ENCODE measurements around the gene TOPBP1. TPM values are rescaled to one million over a fixed set of nuclear protein-coding genes. Genes with fewer than 3 reads are reported as not detected.

Gene TOPBP1
- total and polyA plus RNA-seq, 2 experiments from 2014 or later = 15.8 to 42.2 TPM

DNA sequence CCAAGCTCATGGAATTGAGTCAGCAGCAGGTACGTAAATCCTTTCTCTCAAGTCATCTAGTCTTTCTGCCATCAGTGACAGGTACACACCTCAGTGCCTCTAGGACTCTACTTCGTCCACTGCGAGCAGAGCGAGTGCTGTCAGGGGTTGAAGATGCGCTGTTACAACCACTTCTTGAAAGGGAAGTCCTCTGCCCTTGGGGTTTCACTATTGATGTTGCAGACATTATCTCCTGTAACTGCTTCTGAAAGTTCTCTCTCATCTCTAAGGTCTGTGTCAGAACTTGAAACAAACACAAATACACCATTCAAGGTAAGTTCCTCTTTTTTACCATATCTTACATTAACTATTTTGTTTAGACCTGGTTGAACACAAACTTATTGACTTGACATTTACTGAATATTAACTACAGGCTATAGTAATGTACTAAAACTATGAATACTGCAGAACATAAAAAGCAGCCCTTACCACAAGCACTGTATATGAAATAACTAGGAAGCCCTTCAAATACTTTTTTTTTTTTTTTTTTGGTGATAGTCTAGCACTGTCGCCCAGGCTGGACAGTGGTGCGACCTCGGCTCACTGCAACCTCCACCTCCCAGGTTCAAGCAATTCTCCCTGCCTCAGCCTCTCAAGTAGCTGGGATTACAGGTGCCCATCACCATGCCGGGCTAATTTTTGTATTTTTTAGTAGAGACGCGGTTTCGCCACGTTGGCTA, 41.5 kb downstream of the TOPBP1 start (continued):
- TF ChIP-seq, protein P1, sequence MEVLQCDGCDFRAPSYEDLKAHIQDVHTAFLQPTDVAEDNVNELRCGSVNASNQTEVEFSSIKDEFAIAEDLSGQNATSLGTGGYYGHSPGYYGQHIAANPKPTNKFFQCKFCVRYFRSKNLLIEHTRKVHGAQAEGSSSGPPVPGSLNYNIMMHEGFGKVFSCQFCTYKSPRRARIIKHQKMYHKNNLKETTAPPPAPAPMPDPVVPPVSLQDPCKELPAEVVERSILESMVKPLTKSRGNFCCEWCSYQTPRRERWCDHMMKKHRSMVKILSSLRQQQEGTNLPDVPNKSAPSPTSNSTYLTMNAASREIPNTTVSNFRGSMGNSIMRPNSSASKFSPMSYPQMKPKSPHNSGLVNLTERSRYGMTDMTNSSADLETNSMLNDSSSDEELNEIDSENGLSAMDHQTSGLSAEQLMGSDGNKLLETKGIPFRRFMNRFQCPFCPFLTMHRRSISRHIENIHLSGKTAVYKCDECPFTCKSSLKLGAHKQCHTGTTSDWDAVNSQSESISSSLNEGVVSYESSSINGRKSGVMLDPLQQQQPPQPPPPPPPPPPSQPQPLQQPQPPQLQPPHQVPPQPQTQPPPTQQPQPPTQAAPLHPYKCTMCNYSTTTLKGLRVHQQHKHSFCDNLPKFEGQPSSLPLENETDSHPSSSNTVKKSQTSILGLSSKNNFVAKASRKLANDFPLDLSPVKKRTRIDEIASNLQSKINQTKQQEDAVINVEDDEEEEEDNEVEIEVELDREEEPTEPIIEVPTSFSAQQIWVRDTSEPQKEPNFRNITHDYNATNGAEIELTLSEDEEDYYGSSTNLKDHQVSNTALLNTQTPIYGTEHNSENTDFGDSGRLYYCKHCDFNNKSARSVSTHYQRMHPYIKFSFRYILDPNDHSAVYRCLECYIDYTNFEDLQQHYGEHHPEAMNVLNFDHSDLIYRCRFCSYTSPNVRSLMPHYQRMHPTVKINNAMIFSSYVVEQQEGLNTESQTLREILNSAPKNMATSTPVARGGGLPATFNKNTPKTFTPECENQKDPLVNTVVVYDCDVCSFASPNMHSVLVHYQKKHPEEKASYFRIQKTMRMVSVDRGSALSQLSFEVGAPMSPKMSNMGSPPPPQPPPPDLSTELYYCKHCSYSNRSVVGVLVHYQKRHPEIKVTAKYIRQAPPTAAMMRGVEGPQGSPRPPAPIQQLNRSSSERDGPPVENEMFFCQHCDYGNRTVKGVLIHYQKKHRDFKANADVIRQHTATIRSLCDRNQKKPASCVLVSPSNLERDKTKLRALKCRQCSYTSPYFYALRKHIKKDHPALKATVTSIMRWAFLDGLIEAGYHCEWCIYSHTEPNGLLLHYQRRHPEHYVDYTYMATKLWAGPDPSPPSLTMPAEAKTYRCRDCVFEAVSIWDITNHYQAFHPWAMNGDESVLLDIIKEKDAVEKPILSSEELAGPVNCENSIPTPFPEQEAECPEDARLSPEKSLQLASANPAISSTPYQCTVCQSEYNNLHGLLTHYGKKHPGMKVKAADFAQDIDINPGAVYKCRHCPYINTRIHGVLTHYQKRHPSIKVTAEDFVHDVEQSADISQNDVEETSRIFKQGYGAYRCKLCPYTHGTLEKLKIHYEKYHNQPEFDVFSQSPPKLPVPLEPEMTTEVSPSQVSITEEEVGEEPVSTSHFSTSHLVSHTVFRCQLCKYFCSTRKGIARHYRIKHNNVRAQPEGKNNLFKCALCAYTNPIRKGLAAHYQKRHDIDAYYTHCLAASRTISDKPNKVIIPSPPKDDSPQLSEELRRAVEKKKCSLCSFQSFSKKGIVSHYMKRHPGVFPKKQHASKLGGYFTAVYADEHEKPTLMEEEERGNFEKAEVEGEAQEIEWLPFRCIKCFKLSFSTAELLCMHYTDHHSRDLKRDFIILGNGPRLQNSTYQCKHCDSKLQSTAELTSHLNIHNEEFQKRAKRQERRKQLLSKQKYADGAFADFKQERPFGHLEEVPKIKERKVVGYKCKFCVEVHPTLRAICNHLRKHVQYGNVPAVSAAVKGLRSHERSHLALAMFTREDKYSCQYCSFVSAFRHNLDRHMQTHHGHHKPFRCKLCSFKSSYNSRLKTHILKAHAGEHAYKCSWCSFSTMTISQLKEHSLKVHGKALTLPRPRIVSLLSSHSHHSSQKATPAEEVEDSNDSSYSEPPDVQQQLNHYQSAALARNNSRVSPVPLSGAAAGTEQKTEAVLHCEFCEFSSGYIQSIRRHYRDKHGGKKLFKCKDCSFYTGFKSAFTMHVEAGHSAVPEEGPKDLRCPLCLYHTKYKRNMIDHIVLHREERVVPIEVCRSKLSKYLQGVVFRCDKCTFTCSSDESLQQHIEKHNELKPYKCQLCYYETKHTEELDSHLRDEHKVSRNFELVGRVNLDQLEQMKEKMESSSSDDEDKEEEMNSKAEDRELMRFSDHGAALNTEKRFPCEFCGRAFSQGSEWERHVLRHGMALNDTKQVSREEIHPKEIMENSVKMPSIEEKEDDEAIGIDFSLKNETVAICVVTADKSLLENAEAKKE (CRISPR knock-in tag; IDR thresholded peaks at IDR 0.05) = no peak
- no peak for TF ChIP-seq CREB1 (CRISPR knock-in tag; IDR thresholded peaks at IDR 0.05; ENCODE audit: low read depth)
- no peak for TF ChIP-seq ZNF331 (CRISPR knock-in tag; IDR thresholded peaks at IDR 0.05; ENCODE audit: low read depth)
- TF ChIP-seq, protein P2, sequence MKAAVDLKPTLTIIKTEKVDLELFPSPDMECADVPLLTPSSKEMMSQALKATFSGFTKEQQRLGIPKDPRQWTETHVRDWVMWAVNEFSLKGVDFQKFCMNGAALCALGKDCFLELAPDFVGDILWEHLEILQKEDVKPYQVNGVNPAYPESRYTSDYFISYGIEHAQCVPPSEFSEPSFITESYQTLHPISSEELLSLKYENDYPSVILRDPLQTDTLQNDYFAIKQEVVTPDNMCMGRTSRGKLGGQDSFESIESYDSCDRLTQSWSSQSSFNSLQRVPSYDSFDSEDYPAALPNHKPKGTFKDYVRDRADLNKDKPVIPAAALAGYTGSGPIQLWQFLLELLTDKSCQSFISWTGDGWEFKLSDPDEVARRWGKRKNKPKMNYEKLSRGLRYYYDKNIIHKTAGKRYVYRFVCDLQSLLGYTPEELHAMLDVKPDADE (IDR thresholded peaks at IDR 0.05) = no peak
- TF ChIP-seq EZH2 (IDR thresholded peaks at IDR 0.05; ENCODE audit: low read depth, unreplicated experiment) = no peak
- no peak for TF ChIP-seq STAT1 (IDR thresholded peaks at IDR 0.05; ENCODE audit: unreplicated experiment)

DNA sequence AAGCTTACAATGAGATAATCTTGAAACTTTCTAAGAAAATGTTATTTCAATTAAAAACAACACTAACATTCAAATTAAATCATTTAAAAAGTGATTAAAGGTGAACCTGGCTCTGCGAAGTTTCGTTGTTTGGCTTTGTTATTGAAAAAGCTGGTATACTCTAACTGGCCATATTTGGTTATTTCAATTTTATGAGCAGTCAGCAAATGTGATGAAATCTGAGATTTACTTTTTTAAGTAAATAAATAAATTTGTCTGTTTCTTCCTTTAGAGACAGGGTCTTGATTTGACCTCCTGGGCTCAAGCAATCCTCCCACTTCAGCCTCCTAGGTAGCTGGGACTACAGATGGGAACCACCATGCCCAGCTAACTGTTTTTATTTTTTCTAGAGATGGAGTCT, 50.2 kb downstream of the TOPBP1 start:
- ATAC-seq = no peak
- no peak overlapping the region for H3K4me3 Mint-ChIP-seq
- H2AFZ ChIP-seq = no peak overlapping the region
- H3K27ac Mint-ChIP-seq = no peak overlapping the region
- H3F3A ChIP-seq (replicated peaks; ENCODE audit: low read depth) = no peaks in the 10 kb centered on the region
- H3K79me2 ChIP-seq (replicated peaks; ENCODE audit: insufficient read depth) = no peaks in the 10 kb centered on the region
- no peaks in the 10 kb centered on the region for H3K27me3 Mint-ChIP-seq (ENCODE audit: insufficient read depth, low read depth, poor library complexity)
- H3K4me3 ChIP-seq = no peak overlapping the region
- no peaks in the 10 kb centered on the region for H3K27me3 ChIP-seq (ENCODE audit: insufficient read depth)
- H3K27ac ChIP-seq (ENCODE audit: low read depth) = no peak overlapping the region
- TF ChIP-seq JUNB (IDR thresholded peaks at IDR 0.05; ENCODE audit: unreplicated experiment) (no peak), EZH2 (IDR thresholded peaks at IDR 0.05; ENCODE audit: low read depth, unreplicated experiment) (no peak), NANOG (IDR thresholded peaks at IDR 0.05; ENCODE audit: borderline replicate concordance) (no peak), POLR2AphosphoS5 (IDR thresholded peaks at IDR 0.05; ENCODE audit: low read depth) (no peak), STAT1 (IDR thresholded peaks at IDR 0.05; ENCODE audit: unreplicated experiment) (no peak), CREB1 (CRISPR knock-in tag; IDR thresholded peaks at IDR 0.05; ENCODE audit: low read depth) (no peak)
- TF ChIP-seq, protein P2 (IDR thresholded peaks at IDR 0.05) = no peak
- TF ChIP-seq, protein P3, sequence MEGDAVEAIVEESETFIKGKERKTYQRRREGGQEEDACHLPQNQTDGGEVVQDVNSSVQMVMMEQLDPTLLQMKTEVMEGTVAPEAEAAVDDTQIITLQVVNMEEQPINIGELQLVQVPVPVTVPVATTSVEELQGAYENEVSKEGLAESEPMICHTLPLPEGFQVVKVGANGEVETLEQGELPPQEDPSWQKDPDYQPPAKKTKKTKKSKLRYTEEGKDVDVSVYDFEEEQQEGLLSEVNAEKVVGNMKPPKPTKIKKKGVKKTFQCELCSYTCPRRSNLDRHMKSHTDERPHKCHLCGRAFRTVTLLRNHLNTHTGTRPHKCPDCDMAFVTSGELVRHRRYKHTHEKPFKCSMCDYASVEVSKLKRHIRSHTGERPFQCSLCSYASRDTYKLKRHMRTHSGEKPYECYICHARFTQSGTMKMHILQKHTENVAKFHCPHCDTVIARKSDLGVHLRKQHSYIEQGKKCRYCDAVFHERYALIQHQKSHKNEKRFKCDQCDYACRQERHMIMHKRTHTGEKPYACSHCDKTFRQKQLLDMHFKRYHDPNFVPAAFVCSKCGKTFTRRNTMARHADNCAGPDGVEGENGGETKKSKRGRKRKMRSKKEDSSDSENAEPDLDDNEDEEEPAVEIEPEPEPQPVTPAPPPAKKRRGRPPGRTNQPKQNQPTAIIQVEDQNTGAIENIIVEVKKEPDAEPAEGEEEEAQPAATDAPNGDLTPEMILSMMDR (conservative IDR thresholded peaks at IDR 0.05; ENCODE audit: low read depth in 2 of 2) = no peak
- peaks cover 36% of the 10 kb centered on the region; the same call in 1 of the 2 replicates for H3K36me3 ChIP-seq (ENCODE audit: insufficient read depth)
- no peak for DNase-seq (ENCODE audit: low spot score)
- H4K20me1 ChIP-seq (replicated peaks; ENCODE audit: insufficient read depth) = no peaks in the 10 kb centered on the region; the same call in 1 of the 2 replicates
- H3K9me2 ChIP-seq (ENCODE audit: insufficient read depth) = no peaks in the 10 kb centered on the region
- peaks cover 59% of the 10 kb centered on the region for H3K36me3 Mint-ChIP-seq (ENCODE audit: low read depth)
- H3K9me3 Mint-ChIP-seq = no peaks in the 10 kb centered on the region
- no peaks in the 10 kb centered on the region for H3K4me1 ChIP-seq (ENCODE audit: insufficient read depth)
- no peak overlapping the region for H3K4me2 ChIP-seq
- H3K4me1 Mint-ChIP-seq = no peaks in the 10 kb centered on the region
